GM19324 (cell line): ENCODE data around the gene CACNB4.
A peak's percentile ranks its signal among the peaks of the same experiment; 100 is the strongest.
"Not testable (repeated sequence)": the region's sequence is repeated elsewhere in the genome, so short reads cannot be mapped to it uniquely, and the experiment has no call there.

Source experiments
- ATAC-seq: cut with Tn5 transposase; IDR thresholded peaks from one replicate; pipeline ENCODE4 v1.9.1; 2021; ENCODE audit warnings: mild to moderate bottlenecking, moderate library complexity; ENCODE audit not compliant: unreplicated experiment, low FRiP score

Gene CACNB4

GRCh38 chr2:152028182-152028862 is 70.5 kb downstream of the CACNB4 start:
- no peak for ATAC-seq

- ATAC-seq = peak; percentile 89
Observed at GRCh38 chr2:152025678-152026287, 73.1 kb downstream of the CACNB4 start.

DNA sequence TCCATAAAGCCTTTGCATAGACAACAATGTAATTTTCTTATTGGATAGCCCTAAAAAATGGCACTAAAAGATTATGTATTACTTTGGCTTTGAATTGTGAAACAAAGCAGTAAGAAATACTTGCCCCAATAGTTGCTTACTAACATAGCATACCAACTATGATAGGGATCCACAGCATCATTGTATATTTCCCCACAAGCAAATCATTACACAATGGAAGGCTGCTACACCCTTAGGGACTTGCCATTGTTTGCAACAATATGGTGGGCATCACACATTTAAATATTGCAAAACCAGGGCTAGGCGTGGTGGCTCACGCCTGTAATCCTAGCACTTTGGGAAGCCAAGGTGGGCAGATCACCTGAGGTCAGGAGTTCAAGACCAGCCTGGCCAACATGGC is 74.4 kb downstream of the CACNB4 start:
- ATAC-seq = no peak

- no peak for ATAC-seq
Observed at GRCh38 chr2:152022090-152022489, 76.8 kb downstream of the CACNB4 start.

DNA sequence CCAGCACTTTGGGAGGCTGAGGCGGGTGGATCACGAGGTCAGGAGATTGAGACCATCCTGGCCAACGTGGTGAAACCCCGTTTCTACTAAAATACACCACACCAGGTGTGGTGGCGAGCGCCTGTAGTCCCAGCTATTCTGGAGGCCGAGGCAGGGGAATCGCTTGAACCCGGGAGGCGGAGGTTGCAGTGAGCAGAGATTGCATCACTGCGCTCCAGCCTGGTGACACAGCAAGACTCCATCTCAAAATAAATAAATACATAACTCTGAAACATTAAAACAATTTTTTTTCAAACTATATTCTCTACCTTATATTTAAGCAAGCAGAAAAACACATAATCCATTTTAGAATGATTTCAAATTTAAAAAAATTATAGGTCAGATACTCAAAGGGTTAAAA is 77.8 kb downstream of the CACNB4 start:
- not testable (repeated sequence) for ATAC-seq

GRCh38 chr2:152019732-152020131 is 79.1 kb downstream of the CACNB4 start:
- ATAC-seq = no peak

DNA sequence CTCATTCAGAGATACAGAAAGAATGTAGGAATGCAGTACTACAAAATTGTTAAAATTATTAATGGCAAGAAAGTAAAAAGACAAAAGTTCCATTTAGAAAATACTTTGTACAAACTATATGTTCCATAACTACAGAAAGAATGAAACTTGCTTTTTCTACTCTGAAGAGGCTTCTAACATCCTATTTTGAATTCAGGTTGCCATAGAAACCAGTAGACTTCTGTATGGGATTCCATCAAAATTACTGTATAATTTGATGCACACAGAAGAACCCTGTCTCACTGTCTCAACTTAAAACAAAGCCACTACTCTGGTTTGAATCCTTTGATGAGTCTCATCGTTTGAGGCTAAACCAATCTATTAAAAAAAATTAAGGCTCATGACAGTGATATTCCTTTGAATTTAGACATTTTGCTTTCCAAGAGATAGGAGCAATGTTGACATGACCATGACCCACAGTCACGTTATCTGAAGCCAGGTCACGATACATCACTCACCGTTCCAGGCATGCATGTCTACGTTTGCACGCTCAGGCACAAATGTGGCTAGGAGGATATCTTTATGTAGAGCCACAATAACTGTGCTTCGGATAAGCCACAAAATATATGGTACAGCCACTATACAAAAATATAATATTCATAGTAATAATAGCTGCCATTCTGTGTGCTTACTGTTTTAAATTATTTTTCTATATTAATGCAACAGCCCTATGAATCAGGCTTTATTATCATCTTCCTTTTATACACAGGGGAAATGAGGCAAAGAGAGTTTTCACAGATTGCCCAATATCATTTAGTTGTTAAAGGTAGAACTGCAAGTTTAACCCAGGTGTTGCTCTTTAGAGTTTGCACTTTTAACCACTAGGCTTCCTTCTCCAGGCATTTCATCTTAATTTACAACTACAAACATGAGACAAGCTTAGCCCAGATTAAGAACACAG is 82.4 kb downstream of the CACNB4 start:
- ATAC-seq = no peak

DNA sequence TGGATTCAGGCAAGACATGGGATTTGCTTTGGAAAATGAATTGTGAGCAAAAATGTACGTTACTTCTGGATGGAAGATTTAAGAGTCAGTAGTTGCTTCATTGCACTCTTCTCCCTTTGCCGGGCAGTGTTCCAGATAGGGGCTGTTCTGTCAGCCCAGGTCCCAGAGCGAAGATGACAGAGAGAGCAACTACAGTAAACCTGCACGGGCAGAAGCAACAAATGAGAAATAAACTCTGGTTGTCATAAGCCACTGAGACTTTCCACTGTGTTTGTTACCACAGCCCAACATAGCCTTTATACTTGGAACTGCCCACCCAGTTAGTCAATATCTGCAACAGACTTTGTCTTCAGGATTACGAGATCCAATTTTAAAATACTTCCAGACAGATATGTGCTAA is 83.3 kb downstream of the CACNB4 start:
- ATAC-seq = no peak

GRCh38 chr2:152012697-152013096 is 86.1 kb downstream of the CACNB4 start:
- ATAC-seq = no peak

DNA sequence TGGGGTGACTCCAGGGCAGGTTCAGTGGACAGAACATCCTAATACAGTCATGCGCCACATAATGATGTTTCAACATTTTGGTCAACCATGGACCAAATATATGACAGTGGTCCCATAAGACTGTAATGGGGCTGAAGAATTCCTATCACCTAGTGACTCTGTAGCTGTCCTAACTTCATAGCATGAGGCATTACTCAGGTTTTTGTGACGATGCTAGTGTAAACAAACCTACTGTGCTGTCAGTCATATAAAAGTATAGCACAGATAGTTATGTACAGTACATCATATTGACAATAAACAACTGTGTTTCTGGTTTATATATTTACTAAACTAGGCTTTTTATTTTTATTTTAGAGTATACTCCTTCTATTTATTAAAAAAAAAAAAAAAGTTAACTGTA is 87.1 kb downstream of the CACNB4 start:
- no peak for ATAC-seq

GRCh38 chr2:152005607-152006006 is 93.2 kb downstream of the CACNB4 start:
- no peak for ATAC-seq

GRCh38 chr2:152003283-152003682 is 95.6 kb downstream of the CACNB4 start:
- not testable (repeated sequence) for ATAC-seq

DNA sequence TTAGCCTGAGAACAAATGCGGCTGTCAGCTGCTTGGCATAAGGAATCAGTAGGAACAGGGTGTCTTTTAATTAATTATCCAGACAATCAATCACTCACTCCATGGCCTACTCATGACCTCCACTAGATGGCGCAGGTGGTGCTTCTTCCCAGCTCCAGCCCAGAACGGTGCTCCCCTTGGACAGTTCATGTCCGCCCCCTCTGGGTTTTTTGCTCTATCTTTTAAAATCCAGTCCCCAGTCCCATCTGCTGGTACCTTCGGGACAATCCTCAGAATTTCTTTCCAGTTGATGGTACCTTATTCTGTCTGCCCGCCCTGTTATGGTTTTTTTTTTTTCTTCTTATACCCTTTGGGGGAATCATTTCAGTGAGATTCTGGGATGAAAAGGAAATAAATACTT is 99.8 kb downstream of the CACNB4 start:
- ATAC-seq = no peak

GRCh38 chr2:151996243-151997003 is 102.4 kb downstream of the CACNB4 start:
- ATAC-seq = no peak

DNA sequence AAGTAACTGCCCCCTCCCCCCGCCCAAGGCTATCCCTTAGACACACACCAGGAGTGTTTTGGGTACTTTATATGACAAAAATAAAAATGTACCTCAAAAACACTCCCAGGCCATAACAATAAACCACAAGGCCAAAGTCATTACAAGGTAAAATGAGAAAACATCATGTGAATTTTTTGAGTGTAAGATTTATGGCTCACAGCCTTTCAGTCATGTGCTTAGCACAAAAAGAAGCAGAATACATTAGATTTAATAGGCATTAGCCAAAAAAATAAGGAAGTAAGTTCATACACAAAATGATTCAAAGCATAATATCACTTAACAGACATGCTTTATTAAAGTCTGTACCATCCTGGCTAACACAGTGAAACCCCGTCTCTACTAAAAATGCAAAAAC is 103.7 kb downstream of the CACNB4 start:
- no peak for ATAC-seq

- ATAC-seq = not testable (repeated sequence)
Observed at GRCh38 chr2:151994178-151994577, 104.7 kb downstream of the CACNB4 start.

- no peak for ATAC-seq
Observed at GRCh38 chr2:151991010-151991409, 107.8 kb downstream of the CACNB4 start.

GRCh38 chr2:151989378-151989777 is 109.5 kb downstream of the CACNB4 start:
- ATAC-seq = no peak

DNA sequence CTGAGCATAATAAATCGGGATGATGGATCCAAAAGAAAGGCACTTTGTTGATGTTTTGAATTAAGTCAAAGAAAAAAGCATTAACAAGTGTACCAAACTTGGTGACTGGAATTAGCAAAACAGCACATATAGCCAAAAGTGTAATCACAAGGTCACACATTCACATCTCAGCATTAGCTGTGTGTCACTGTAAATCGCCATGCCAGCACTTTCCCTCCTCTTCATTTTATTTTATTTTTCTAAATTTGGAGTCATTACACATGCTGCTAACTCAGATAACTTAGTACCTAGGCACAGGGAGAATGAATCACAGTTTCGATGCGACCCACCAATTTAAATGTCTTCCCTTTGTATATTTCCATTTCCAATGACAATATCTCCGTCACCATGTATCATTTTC is 111.4 kb downstream of the CACNB4 start:
- no peak for ATAC-seq

DNA sequence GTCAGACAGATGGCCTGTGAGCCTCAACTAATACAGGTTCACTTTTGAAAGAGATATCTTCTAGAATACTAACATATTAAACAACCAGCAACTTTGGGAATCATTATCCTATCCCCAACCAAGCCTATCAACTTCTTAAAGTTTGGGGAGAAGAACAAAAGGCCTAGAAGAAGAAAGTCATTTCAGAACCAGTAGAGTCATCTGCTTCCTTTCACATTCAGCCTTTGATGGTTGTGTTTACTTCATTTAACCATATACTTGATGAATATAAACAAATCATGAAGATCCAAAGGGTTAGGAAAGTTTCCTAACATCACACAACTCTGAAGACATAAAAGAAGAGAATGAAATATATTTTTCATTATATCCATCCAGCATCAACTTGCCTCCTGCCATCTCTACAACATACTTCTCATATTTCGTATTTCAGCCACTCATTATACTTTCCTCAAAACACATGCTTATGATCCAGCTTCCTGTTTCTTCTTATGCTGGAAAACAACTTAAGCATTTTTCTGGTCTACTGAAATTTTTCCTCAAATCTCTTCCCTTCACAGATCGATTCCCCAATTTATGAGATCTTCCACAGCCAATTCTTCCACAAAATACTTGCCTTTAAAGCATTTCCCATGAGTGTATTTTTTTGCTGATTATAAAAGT is 114.3 kb downstream of the CACNB4 start:
- ATAC-seq = no peak
